Esophagus muscularis mucosa (tissue), 4 donors: ENCODE results near the gene CD33.

ENCODE experiments used
- CTCF ChIP-seq, 3 experiments: fragments of 200-600 bp in 2 of 3; fragments of 450-650 bp in 1 of 3; sonication (generic) in 2 of 3; IDR thresholded peaks; one replicate each; pipeline ENCODE4 v1.5.1; 2017 to 2019; ENCODE audit warnings: antibody characterized with exemption in 3 of 3, mild to moderate bottlenecking in 2 of 3, moderate library complexity in 1 of 3
- EP300 ChIP-seq: sonication (generic); formaldehyde crosslinking; IDR thresholded peaks from one replicate; pipeline ENCODE4 v1.6.1; 2017; ENCODE audit warnings: antibody characterized with exemption
- POLR2A ChIP-seq: fragments of 450-650 bp; IDR thresholded peaks from one replicate; pipeline ENCODE4 v1.6.1; 2017; ENCODE audit warnings: antibody characterized with exemption, moderate library complexity, mild to moderate bottlenecking, low read depth

- TF ChIP-seq CTCF (IDR thresholded peaks at IDR 0.05), result no peak
- no peak for TF ChIP-seq POLR2A
- TF ChIP-seq EP300, result no peak
Observed at GRCh38 chr19:51210191-51210784, 14.6 kb upstream of the CD33 start.
